ENCODE results near the gene BRPF1.

The BRPF1 gene

DNA sequence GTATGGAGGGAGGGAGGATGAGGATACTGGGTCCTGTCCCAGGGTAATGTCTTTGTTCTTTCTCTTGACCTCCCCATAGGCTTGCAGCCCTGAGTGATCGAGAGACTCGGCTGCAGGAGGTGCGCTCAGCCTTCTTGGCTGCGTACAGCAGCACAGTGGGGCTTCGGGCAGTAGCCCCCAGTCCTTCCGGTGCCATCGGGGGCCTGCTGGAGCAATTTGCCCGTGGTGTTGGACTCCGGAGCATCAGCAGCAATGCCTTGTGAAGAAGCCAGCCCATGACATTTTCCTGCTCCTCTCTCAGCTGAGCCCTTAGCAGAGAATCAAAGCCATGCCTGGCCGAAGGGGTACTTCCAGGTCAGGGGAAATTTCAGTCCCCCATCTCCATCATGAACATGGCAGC is 29.8 kb upstream of the BRPF1 start:
- DNase-seq (ENCODE audit: low read depth) = no peak

GRCh38 chr3:9703240-9703639 is 28.3 kb upstream of the BRPF1 start:
- DNase-seq (ENCODE audit: low read depth) = no peak

GRCh38 chr3:9703736-9704346 is 27.7 kb upstream of the BRPF1 start, which contains the start of gene CPNE9:
CPNE9 (plus strand) TSS chr3:9703833; CDS start chr3:9703997, 164 bp downstream.
- DNase-seq (ENCODE audit: low read depth) = no peak

DNA sequence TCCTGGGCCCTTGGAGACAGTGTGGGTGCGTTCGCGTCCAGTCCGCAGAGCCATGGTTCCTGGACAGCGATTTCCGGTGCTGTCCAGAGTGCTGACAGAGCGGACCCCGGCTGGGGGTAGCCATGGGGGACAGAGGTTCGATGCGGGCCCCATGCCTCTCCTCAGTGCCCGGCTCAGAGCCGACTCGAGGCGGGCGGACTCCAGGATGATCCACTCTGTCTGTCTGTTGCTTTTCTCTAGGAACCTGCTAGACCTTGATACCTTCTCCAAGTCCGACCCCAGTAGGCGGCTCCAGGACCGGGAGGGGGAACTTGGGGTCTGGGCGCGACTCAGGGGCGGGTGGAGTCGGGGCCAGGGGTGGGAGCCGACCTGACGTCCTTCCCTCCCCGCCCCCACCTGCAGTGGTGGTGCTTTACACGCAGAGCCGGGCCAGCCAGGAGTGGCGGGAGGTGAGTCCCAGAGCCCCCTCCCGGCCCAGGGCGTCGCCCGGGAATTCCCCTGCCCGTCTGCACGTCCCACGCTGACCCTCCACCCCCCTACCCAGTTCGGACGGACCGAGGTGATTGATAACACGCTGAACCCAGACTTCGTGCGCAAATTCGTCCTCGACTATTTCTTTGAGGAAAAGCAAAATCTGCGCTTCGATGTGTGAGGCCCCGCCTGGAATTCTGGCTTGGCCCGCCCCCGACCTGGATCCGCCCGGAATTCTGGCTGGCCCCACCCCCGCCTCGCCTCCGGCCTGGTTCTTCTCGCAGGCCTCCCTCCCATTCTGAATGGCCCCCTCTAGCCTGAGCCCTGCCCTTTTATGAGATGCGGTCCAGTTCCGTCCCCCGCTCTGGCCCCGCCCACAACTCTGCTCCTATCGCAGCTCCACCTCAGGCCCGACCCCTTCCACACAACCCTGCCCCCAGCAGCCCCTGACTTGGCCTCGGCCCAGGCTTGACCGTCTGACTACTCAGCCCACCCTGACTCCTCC is 26.9 kb upstream of the BRPF1 start:
- DNase-seq (ENCODE audit: low read depth) = no peak

- no peak for DNase-seq (ENCODE audit: low read depth)
These were observed 21.3 kb upstream of the BRPF1 start for GRCh38 chr3:9710174-9710739.

GRCh38 chr3:9712415-9712814 is 19.1 kb upstream of the BRPF1 start:
- DNase-seq (ENCODE audit: low read depth) = no peak

DNA sequence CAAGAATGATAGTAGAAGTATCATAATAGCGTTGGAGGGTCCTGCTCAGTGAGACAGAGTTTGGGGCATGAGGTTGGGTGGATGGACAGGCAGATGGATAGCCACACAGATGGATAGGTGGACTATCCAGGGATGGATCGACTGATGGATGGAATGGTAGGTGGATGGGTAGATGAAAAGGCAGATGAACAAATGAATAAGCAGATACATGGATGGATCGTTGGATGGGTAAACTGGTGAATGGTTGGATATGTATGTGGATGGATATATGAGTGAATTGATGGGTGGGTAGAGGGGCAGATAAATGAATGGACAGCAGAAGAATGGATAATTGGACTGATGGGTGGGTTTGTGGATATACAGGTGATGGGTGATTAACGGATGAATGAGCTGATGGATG is 18.4 kb upstream of the BRPF1 start:
- DNase-seq (ENCODE audit: low read depth) = no peak

DNA sequence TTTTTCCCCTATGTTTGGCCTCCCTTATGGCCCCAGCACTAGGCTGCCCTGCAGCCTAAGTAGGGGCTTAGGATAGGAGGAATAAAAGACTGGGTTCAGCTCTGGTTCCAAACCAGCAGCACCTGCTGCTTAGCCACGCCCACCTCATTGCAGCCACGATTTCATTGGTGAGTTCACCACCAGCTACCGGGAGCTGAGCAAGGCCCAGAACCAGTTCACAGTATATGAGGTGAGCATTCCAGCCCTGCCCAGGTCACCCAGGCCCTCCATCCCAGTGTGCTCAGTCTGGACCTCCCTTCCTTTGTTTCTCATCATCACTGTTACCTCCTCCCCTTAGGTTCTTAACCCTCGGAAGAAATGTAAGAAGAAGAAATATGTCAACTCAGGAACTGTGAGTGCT is 16.4 kb upstream of the BRPF1 start:
- DNase-seq (ENCODE audit: low read depth) = no peak

DNA sequence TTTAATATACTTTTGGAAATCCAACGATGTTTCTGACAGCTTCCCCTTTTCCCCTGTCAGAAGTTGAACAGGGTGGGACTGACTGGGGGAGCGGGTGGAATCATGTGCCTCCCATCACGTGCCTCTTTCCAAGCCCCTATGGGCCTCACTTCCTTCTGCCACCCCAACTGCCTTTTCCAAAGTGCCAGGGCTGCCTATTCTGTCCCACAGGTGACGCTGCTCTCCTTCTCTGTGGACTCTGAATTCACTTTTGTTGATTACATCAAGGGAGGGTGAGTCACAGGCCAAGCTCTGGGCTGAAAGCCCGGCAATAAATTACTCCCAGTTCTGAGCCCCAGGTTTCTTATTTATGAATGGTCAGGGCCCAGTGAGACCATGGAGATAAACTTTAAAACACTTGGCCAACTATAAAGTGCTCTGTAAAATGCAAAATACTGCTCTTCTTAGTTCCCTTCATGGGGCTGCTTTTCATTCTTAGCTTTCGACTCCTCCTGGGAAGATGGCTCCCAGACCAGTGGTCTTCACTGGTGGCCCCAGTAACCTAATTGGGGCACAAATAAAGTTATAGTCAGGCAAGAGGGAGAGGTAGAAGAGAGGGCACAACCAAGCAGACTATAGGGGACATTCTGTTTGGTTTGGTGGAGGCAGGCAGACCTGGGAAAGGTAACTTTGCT is 15.6 kb upstream of the BRPF1 start:
- DNase-seq (ENCODE audit: low read depth) = no peak

DNA sequence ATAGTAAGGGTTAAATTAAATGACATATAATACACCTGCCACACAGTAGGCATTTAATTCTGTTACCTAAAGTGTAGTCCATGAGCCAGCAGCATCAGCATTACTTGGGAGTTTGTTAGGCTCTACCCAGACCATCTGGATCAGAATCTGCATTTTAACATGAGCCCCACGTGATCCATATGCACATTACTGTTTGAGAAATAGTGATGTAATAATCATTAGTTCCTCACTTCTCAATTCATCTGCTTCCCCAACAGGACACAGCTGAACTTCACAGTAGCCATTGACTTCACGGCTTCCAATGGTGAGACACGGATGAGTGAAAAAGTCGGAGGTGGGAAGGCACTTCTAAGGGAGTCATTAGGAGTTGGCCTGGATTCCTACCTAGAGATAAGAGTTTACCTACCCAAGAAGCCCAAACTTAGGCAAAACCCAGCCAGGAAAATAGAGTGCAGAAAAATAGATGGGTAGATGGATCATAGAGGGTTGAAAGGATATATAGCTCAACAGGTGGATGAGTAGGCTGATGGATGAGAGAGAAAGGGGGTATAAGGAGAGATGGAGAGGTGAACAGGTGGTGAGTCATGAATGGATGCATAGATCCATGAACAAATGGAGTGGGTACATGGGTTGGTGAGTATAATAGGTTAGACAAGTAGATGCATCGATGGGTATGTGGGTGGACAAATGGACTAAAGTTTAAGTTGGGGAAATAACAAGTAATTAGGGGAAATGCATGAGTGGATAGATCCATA is 14.6 kb upstream of the BRPF1 start:
- DNase-seq (ENCODE audit: low read depth) = no peak

DNA sequence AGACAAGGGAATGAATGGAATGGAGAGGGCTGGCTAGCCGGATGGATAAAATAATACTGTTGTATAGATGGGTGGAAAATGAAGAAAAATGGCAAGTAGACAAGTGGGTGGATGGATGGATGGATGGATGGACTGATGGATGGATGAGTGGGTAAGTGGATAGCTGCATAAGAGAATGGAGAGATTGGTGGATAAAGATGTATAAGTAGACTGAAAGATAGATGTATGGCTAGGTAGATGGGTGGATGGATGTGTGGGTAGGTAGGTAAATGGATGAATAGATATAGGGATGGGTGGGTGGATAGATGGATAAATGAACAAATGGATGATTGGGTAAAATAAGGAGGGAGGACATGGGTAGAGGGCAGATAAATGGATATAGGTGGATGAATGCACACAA is 14.0 kb upstream of the BRPF1 start:
- no peak for DNase-seq (ENCODE audit: low read depth)

GRCh38 chr3:9718118-9718517 is 13.4 kb upstream of the BRPF1 start:
- DNase-seq (ENCODE audit: low read depth) = no peak

DNA sequence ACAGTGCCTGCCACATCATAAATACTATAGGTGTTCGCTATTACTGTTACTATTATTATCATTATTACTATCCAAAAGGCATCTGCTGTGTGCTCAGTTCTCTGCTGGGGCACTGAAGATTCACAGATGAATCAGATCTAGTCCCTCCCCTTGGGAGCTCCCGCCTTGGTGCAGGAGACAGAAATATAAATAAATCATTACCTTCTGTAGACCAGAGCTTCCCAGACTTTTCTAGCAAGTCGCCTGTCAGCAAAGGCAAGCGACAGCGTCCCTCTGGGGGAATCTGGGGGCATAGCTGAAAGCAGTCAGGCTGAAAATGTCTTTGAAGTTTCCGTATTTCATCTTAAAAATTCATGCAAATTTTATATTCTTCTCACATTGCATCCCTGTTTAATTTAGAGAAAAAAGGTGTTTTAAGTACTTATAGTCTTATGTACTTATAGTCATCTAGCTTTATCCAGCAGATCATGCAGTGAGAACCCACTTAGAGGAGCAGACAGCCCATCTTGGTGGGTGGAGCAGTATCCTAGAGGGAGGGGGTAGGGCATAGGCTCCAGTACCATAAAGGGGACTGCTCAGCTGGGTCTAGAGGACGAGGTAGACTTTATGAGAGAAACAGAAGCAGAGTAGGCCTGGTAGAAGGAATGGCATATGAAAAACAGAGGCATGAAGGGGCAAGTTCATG is 10.4 kb upstream of the BRPF1 start:
- no peak for DNase-seq (ENCODE audit: low read depth)

DNA sequence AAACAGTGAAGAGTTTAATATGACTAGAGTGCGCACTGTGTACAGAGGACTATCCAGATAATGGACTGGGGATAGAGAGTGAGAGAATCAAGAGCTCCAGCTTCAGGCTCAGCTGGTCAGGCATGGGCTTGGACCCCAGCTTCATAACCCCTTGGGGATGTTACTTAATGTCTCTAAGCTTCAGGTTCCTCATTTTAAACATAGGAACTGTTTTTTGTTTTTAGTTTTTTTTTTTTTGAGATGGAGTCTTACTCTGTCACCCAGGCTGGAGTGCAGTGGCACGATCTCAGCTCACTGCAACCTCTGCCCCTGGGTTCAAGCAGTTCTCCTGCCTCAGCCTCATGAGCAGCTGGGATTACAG is 9.9 kb upstream of the BRPF1 start:
- DNase-seq (ENCODE audit: low read depth) = no peak

GRCh38 chr3:9725775-9726515 is 5.6 kb upstream of the BRPF1 start:
- DNase-seq (ENCODE audit: low read depth) = no peak

DNA sequence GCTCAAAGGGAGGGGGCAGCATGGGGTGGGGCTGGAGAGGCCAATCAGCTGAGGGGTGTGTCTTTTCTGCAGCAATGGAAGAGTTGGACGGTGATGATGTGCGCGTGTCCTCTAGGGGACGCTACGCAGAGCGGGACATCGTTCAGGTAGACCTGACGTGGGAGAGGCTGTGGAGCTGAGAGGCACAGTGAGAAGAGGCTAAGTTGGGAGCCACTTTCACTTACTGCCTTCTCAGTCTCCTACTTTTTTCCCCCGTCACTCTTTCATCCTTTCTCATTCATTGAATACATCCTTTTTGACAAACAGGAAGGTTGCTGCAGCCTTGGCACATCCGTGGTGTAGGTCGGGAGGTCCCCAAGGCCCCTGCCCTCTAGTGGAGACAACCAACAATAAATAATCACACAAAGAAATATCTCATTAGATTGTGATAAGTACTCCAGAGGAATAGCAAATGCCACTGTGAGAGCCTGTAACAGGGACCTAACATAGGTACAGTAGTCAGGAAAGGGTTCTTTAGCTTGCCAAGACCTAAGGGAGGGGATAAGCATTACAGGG is 4.4 kb upstream of the BRPF1 start:
- no peak for DNase-seq (ENCODE audit: low read depth)

DNA sequence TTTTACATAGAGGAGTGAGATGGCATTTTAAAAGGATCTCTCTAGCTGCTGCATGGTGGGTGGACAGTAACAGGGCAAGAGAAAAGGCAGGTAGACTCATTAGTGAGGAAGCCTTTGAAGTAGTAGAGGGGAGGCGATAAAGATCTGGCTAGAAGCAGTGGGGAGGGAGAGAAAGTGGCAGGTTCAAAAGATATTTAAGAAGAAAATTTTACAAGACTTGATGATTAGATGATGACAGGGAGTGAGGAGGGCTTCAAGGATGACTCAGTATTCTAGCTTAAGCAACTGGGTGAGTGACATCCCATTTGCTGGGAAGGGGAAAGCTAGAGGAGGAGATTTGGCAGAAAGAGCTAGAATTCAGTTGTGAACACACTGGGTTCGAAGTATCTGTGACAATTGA is 3.8 kb upstream of the BRPF1 start:
- DNase-seq (ENCODE audit: low read depth) = no peak

DNA sequence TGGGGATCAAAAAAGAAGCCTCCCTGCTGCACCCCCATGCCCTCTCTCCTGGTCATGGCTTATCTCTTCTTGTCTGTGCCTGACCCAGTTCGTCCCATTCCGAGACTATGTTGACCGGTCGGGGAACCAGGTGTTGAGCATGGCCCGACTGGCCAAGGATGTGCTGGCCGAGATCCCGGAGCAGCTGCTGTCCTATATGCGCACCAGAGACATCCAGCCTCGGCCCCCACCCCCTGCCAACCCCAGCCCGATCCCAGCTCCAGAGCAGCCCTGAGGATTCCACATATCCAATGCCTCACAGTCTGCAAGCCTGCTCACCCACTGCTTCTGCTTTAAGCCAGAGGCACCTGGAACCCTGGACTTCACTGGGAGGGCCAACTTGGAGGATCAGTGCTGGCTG is 2.1 kb upstream of the BRPF1 start:
- no peak for DNase-seq (ENCODE audit: low read depth)

- DNase-seq (ENCODE audit: low read depth) = no peak
These were observed 804 bp upstream of the BRPF1 start for GRCh38 chr3:9730657-9731205.

Measured in CMK (cell line).